Measurements from ENCODE around the gene OBSCN.
"Not testable (repeated sequence)": the region's sequence is repeated elsewhere in the genome, so short reads cannot be mapped to it uniquely, and the experiment has no call there.

OBSCN gene

DNA sequence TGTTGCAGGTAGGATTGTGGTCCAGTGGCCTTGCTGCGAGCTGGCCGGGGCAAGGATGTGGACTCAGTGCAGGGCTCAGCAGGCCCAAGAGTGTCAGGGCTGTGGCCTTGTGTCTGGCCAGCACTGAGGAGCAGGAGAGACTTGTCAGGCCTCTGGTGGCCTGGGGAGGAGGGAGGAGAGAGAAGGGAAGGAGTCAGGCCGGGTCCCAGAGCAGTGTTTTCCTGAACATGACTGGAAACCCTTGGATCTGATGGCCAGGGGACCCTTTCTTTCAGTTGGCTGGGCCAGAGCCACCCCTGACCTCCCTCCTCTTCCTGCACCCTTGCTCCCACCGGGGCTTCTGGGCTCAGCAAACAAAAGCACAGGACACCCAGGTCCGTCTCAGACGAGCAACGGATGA, 37.2 kb upstream of the OBSCN start:
- no peak for DNase-seq (ENCODE audit: low read depth)

DNA sequence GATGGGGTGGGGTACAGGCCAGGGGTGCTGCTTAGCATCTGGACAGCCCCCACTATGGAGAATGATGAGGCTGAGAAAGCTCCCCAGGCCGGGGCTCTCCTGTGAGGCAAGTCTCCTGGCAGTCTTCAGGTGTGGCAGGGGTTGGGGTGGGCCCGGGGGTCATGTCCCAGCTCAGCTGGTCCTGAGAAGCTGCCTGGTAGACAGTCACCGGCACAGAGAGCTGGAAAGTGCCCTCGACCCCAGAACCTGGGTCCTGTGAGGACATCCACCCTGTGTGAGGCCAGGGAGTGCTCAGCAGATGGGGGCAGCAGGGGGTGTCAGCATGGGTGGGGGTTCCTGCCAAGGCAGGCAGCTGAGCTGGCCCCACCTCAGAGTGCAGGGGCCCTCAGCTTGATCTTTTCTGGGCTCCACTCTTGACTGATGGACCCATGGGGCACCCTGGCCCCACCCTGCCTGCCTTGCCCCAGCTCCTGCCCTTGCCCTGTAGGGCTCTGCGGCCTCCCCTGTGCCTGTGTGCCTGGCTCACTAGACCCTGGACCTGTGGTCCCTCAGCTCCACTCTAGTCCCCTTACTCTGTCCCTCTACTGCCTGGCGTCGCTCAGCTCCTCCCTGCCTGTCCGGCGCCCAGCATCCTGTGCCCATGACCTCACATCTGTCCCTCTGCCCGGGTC, 36.5 kb upstream of the OBSCN start:
- DNase-seq (ENCODE audit: low read depth), result no peak

DNA sequence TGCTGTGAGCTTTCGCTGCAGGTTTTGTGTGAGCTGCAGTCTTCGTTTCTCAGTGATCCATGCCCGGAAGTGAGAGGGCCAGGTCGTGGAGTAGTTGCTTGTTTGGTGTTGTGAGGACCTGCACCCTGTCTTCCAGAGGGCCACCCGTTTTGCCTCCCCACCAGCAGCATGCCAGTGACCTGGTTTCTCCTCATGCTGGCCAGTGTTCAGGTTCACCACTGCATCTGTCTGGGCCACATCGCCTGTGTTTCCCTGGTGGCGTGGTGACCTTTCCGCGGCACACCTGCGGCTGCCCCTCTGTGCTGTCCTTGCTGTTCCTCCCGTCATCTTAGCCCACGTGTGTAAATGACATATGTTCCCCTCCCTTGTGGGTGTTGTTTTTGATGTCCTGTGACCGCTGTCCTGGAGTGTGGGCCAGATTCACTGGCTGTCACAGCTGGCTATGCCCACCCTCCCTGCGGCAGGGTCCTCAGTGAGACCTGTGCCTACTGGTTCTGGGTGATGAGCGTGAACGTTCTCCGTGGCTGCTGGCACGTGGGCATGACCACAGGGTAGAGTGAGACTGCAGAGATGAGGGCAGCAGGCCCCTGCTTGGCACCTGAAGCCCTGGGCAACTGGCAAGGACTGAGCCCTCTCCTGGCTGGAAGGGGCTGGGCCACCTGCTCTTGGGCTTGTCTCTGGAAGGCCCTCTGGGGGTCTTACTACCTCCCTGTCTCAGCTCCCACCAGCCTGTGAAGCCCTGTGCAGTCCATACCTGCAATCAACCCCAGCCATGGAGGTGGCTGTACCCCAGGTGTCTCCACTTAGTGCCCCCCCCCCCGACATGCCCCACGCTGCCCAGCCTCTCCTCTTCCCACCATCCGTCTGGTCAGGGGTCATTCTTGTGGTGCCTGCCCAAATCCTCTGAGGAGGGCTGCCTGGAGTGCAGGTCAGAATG, 35.0 kb upstream of the OBSCN start:
- DNase-seq (ENCODE audit: low read depth), result no peak

DNA sequence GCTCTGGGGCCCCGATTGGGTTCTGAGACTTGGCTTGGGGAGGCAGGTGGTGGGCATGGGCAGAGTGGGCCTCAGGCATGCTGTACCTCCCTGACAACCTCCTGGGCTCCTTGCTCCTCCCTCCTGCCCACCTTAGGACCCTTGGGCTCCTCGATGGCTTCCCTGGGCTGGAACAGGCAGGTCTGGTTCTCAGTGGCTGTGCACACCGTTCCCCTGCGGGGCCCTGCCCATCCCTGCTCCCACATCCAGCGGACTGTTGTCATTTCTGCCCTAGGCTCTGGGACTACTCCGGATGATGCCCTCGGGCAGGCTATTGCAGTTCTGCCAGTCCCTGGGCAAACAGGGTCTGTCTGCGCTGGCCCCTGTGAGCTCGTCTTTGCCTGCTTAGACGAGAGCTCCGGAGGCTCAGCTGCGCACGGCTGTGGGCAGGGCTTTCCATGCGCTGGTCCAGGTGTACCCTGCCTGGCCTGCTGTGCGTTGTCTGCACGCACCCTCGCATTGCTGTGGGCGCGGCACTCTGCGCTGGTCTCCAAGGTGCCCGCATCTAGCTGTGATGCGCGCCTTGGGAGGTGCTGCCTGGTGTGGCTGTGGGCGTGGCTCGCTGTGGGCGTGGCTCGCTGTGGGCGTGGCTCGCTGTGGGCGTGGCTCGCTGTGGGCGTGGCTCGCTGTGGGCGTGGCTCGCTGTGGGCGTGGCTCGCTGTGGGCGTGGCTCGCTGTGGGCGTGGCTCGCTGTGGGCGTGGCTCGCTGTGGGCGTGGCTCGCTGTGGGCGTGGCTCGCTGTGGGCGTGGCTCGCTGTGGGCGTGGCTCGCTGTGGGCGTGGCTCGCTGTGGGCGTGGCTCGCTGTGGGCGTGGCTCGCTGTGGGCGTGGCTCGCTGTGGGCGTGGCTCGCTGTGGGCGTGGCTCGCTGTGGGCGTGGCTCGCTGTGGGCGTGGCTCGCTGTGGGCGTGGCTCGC, 34.0 kb upstream of the OBSCN start:
- not testable (repeated sequence) for DNase-seq (ENCODE audit: low read depth)

DNA sequence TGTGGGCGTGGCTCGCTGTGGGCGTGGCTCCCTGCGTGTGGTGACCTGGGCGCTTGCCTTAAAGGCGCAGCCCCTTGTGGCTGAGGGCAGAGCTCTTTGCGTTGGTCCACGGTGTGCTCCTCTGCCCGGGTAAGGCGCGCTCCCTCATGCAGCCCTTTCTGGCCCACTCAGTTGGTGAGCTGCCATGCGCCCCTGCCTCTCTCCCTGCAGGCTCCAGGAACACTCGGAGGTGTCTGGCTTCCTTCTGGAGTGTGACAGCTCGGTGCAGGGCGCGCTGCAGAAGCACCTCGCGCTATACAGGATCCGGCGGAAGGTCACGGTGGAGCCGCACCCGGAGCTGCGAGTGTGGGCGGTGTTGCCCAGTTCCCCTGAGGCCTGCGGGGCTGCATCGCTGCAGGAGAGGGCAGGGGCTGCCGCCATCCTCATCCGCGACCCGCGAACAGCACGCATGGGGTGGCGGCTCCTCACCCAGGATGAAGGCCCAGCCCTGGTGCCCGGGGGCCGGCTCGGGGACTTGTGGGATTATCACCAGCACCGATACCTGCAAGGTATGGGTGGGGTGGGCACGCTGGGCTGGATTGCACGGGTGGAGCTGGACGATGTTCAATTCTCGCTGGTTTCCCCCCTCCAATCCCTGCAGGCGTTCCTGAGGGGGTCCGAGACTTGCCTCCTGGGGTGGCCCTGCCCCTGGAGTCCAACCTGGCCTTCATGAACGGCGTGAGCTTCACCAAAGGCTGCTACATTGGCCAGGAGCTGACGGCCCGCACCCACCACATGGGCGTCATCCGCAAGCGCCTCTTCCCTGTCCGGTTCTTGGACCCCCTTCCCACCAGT, 33.1 kb upstream of the OBSCN start:
- no peak for DNase-seq (ENCODE audit: low read depth)

DNA sequence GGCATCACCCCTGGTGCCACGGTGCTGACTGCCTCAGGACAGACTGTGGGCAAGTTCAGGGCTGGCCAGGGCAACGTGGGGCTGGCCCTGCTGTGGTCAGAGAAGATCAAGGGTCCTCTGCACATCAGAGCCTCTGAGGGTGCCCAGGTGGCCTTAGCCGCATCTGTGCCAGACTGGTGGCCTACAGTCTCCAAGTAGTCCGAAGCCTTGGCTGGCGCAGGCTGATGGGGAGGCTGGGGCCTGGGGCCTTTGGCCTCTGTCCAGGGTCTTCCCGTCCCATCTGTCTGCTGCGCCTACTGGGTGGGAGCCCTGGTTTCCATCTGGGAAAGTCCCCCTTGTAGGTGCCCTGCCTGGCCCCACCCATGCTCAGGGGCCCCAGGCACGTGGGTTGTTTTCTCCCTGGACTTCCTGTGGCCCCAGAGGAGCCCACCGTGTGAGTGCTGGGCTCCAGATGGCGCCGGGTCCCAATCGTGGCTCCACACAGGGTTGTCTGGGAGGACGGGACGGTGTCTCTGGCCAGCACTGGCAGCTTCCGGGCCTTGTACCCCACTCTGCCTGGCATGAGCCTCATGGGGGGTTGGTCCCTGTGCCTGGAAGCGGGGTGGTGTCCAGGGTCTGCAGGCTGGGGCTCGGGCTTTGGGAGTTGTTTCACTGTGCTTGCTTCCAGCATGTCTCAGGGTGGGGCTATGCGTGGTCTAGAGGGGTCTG, 32.4 kb upstream of the OBSCN start:
- DNase-seq (ENCODE audit: low read depth), result no peak

DNA sequence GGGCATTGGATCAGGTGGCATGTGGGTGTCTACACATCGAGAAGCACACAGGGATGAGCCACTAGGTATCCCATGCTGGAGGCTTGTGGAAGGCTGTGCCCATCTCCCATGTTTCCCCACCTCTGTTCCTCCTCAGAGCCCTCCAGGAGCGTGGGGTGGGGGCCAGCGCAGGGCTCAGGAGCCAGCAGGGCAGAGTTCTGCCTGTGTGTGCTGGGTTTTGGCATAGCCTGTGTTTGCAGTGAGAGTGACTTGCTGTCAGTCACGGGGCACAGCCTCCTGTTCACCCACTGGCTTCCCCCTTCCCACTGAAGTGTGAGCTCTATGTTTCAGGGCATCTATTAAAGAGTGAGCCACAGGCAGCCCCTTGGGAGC, 31.8 kb upstream of the OBSCN start:
- DNase-seq (ENCODE audit: low read depth), result no peak

DNA sequence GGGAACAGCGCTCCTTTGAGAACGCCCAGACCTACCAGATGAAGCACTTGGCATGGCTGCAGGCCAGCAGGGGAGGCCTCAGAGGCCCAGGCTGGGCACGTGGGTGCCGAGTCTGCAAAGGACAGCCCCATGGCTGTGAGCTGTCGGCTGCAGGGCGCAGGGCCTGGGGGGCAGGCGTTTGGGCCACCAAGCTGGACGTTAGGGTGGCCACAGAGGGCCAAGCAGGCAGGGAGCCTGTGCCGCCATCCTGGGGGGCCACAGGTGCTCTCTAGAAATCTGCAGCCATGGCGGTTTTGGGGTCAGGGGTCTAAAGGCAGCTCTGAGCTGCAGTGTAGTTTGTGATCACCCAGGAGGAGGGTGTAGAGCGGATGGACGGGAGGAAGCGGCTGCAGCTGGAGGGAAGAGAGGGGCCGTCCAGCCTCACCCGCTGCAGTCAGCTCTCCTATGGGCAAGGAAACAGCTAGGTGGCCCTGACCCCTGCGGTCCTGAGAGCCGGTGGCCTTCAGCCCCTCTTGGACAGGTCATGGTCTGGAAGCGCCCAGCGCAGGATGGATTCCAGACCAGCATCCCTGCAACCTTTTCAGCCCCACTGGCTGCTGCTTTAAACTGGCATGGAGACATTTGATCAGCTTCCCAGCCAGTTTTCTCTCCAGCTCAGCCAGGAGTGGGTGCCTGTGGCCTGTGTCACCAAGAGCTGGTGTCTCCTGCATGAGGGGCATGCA, 31.2 kb upstream of the OBSCN start:
- DNase-seq (ENCODE audit: low read depth), result no peak

DNA sequence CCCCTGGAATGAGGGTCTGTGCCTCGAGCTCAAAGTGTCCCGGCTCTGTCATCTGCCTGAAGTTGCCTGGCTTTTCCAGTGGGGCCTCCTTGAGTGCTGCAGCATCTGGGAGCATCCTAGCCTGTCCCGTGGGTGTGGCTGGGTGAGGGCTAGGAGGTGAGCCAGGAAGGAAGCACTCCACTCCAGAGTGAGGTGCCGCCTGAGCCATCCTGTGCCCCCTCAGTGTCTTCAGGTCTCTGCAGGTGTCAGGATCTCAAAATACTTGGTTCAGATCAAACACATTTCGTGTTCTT, 30.7 kb upstream of the OBSCN start:
- no peak for DNase-seq (ENCODE audit: low read depth)

DNA sequence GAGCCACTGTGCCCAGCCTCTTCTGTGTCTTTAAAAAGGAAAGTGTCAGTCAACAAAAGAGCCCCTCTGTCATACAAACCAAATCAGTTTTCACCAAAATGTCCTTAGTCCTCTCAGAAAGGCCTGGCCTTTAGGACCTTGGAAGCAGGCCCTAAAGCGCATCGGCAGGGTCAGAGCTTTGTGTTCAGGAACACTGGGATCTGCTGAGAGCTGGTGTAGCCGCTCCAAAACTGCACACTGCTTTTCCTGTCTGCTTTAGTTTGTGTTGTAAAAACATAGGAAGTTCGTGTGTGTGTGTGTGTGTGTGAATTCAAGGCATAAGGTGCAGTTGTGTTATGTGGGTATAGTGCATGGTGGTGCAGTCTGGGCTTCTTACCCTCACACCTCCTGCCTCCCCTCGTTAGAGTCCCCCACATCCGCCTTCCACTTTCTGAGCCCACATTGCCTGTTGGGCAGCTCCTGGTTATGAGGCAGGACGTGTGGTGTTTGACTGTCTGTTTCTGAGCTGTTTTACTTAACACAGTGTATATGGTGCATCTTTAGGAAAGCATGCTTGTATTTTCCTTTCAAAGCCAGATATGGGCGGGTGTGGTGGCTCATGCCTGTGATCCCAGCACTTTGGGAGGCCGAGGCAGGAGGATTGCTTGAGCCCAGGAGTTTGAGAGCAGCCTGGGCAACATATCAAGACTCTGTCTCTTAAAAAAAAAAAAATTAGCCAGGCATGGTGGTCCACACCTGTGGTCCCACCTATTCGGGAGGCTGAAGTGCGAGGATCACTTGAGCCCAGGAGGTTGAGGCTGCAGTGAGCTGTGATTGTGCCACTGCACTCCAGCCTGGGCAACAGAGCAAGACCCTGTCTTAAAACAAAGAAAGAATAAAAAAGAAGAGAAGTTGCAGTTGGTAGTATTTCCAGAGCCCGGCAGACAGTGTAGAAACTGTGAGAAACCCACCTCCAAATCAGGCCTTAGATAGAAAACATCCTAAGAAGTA, 29.8 kb upstream of the OBSCN start:
- DNase-seq (ENCODE audit: low read depth), result no peak

DNA sequence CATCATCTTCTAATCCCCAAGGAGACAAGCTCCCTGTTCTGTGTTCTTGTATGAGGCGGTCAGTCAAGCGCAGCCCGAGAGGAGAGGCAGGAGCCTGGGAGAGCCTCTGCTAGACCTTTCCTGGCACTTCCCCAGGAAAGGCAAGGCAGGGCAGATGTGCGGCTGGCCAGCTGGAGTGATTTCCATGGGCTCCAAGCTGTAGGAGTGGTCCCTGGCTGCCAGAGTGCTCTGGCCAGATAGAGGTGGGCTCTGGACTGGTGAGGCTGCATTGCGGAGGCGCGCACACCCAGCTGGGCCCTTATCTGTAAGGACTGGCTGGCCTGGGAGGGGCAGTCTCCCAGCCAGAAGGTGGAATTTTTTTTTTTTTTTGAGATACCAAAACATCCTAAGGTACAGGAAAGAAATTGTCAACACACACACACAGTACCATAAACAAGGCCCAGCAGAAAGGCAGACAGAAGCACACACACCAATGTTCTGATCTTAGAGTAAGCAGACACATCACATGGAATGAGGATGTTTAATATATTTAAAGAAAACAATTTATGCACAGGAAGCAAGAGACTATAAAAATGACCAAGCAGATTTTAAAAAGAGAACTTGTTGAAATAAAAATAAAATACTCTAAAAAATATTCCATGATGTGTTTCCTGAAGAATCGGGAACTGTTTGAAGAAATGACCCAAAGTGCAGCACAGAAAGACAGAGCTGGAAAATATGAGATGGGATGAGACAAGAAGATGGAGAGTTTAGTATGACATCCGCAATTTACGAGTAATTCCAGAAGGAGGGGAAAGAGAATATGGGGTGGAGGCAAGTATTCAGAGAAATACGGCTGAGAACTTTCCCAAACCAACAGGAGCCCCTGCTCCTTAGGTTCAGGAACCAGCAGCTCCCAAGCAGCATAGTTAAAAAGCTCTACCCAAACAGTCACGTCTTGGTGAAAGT, 28.8 kb upstream of the OBSCN start:
- no peak for DNase-seq (ENCODE audit: low read depth)

DNA sequence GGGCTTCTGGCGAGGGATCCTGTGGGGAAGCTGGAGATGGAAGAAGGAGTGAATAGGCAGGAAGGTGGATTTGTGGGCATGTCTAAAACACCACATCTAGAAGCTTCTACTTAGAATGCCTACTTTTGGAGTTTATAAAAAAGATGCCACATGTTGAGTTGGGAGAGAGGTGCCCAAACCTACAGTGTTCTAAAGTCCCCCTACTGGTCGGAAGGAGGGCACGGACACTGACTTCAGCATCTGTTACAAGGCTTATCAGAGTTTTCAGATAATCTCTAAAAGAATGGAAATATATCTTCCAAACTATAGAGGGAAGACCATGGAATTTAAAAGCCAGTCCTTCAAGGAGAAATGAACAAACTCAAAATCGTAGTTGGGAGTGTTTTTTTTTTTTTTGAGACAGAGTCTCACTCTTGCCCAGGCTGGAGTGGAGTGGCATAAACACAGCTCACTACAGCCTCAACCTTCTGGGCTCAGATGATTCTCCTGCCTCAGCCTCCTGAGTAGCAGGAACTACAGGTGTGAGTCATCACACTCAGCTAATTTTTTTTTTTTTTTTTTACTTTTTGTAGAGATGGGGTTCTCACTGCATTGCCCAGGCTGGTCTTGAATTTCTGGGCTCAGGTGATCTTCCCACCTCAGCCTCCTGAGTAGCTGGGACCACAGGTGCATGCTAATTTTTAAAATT, 27.4 kb upstream of the OBSCN start:
- DNase-seq (ENCODE audit: low read depth), result no peak

DNA sequence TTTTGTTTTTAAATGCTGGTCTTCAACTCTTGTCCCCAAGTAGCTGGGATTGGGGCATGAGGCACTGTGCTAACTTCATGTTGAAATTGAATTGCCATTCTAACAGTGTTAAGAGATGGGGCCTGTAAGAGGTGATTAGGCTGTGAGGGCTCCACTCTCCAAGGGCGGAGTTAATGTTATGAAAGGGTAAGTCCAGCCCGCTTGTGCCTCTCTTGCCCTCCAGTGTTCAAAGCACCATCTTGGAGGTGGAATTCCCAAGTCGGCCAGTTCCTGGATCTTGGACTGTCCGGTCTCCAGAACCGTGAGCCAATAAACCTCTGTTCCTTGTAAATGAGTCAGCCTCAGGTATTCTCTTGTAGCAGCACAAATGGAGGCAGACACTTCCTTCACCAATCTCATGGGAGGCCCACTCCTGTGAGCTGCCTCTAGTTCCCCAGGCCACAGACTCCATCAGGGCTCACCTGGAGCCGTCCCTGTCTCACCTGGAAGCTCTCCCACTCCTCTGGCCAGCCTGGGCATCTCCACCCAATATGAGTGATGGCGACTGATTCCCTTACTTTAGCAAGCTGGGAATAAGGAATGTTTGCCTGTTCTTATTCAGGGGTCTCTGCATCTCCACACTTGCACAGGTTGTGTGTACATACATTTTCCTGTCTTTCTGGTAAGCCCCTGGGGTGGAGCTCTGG, 26.7 kb upstream of the OBSCN start:
- DNase-seq (ENCODE audit: low read depth), result no peak

DNA sequence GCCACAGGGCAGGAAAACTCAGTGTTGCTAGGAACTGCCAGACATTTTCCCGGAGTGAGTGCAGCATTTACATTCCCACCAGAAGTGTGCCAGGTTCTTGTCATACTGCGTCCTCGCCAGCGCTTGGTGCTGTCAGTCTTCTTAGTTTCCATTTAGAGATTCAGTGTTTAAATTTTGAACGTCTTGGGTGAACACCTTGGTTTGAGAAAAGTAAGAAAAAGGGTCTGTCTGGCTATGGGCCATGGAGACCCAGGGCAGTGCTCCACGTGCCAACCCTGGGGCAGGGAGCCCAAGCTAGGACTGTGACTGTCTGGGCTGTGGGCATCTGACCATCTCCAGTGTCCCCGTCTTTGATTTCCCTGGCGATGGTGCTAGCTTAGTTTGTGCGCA, 26.2 kb upstream of the OBSCN start:
- DNase-seq (ENCODE audit: low read depth), result no peak

DNA sequence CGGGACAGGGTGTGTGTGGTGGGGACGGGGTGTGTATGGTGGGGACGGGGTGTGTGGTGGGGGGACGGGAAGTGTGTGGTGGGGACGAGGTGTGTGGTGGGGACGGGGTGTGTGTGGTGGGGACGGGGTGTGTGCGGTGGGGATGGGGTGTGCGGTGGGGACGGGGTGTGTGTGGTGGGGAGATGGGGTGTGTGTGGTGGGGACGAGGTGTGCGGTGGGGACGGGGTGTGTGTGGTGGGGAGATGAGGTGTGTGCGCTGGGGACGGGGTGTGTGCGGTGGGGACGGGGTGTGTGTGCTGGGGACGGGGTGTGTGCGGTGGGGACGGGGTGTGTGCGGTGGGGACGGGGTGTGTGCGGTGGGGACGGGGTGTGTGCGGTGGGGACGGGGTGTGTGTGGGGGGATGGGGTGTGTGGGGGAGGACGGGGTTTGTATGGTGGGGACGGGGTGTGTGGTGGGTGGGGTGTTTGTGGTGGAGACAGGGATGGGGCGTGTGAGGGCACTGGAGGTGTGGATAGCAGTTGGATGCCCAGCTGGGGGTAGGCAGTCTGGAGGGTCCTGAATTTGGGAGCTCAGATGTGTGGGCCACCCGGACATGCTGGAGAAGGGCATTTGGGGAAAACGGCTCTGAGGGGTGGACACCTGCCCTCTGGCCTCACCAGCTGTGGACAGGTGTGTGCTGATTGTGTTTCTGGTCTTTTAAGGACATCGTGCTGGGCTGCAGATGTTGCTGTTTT, 25.4 kb upstream of the OBSCN start:
- DNase-seq (ENCODE audit: low read depth), result no peak

DNA sequence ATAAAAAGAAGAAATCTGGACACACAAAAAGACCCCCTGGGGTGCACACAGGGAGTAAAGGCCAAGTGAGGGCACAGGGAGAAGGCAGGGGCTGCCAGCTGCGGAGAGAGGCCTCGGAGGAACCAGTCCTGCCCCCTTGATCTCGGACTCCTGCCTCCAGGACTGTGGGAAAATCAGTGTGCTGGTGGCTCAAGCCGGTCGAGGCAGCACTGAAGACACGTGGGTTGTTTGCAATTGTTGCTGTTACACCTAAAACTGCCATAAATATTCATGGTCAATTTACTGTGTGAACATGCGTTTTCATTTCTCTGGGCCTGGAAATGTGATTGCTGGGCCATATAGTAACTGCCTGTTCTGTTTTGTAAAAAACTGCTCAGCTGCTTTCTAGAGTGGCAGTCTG, 23.7 kb upstream of the OBSCN start:
- no peak for DNase-seq (ENCODE audit: low read depth)

Measured in stimulated activated CD8-positive, alpha-beta memory T cell treated with anti-CD3 and anti-CD28 coated beads, Interleukin-12 subunit alpha, Interleukin-12 subunit beta, amount 100 ng/mL, for 4 hours (primary cell).